Endothelial cell of umbilical vein (primary cell): Measurements from ENCODE around the gene BTBD19. TPM values are rescaled to one million over a fixed set of nuclear protein-coding genes. Genes with fewer than 3 reads are reported as not detected.
"Not testable (repeated sequence)": the region's sequence is repeated elsewhere in the genome, so short reads cannot be mapped to it uniquely, and the experiment has no call there.

ENCODE experiments used
- BruUV-seq: library from RNA; stranded (reverse); fragments of 400-500 nt; replicated peaks from 2 replicates; lab custom pipeline; 2021; lab: Mats Ljungman, UMichigan
- CTCF ChIA-PET: fragments of 300-600, 350-600 bp; sonication (Branson Sonifier 250); formaldehyde crosslinking; loops from one replicate; lab custom pipeline; 2021; ENCODE audit warnings: antibody characterized with exemption, inconsistent platforms; lab: Charles Lee
- POLR2A ChIA-PET: fragments of 300-600, 350-600 bp; sonication (Branson Sonifier 250); formaldehyde crosslinking; loops from one replicate; lab custom pipeline; 2021; ENCODE audit warnings: antibody characterized with exemption, inconsistent platforms; lab: Charles Lee
- DNase-seq: peaks from one replicate; pipeline ENCODE4 v3.0.0-alpha.2; 2011; ENCODE audit warnings: low read depth, low spot score
- FAIRE-seq: peaks from 2 replicates; lab custom pipeline; 2011; peaks lifted over from hg19 to GRCh38; lab: Jason Lieb, UNC
- H2AFZ ChIP-seq: 2 replicates; pipeline ENCODE4 v1.6.0; 2012; ENCODE audit warnings: low read depth, low read length, control low read depth, inconsistent platforms
- H3K27ac ChIP-seq: 2 replicates; pipeline ENCODE4 v1.5.1; 2011; ENCODE audit warnings: low read depth, mild to moderate bottlenecking, control low read depth, low read length, moderate library complexity; ENCODE audit not compliant: insufficient read depth
- H3K27me3 ChIP-seq, 2 experiments: 2 replicates each; pipeline versions ENCODE4 v1.6.0 to v1.6.1; 2011; ENCODE audit warnings: low read length in 2 of 2, mixed read lengths in 1 of 2; ENCODE audit not compliant: control insufficient read depth in 2 of 2, insufficient read depth in 2 of 2
- H3K36me3 ChIP-seq, 2 experiments: 2 replicates in 1 of 2; 3 replicates in 1 of 2; pipeline ENCODE4 v1.5.1; 2011; ENCODE audit warnings: low read length in 2 of 2, mild to moderate bottlenecking in 1 of 2, moderate library complexity in 1 of 2; ENCODE audit not compliant: control insufficient read depth in 2 of 2, insufficient read depth in 2 of 2; ENCODE audit errors: extremely low read depth in 1 of 2
- H3K4me1 ChIP-seq: 3 replicates; pipeline ENCODE4 v1.5.1; 2011; ENCODE audit warnings: mild to moderate bottlenecking, low read length; ENCODE audit not compliant: control insufficient read depth, insufficient read depth; ENCODE audit errors: extremely low read depth
- H3K4me2 ChIP-seq: 2 replicates; pipeline ENCODE4 v1.6.1; 2011; ENCODE audit warnings: low read length, control low read depth, mixed read lengths; ENCODE audit not compliant: insufficient read depth
- H3K4me3 ChIP-seq, 3 experiments: fragments of 200-600 bp in 1 of 3; sonication (generic), shearing (Covaris generic) in 1 of 3; replicated peaks in 1 of 3; 2 replicates each; pipeline ENCODE4 v1.5.1; 2011 to 2016; ENCODE audit warnings: control low read depth in 3 of 3, low read length in 3 of 3, mild to moderate bottlenecking in 2 of 3, inconsistent platforms in 1 of 3, low read depth in 1 of 3, moderate library complexity in 1 of 3; ENCODE audit not compliant: insufficient read depth in 1 of 3
- H3K79me2 ChIP-seq: 2 replicates; pipeline ENCODE4 v1.6.0; 2012; ENCODE audit warnings: low read length, inconsistent platforms; ENCODE audit not compliant: control insufficient read depth, insufficient read depth
- H3K9ac ChIP-seq: replicated peaks from 2 replicates; pipeline ENCODE3; 2011; ENCODE audit warnings: low read length, control low read depth; ENCODE audit not compliant: insufficient read depth; ENCODE audit errors: extremely low read depth
- H3K9me1 ChIP-seq: replicated peaks from 3 replicates; pipeline ENCODE4 v1.6.0; 2011; ENCODE audit warnings: mild to moderate bottlenecking, low read length; ENCODE audit not compliant: control insufficient read depth, insufficient read depth; ENCODE audit errors: extremely low read depth
- H3K9me3 ChIP-seq: replicated peaks from 2 replicates; pipeline ENCODE4 v1.5.1; 2012; ENCODE audit warnings: low read length, inconsistent platforms; ENCODE audit not compliant: control insufficient read depth, insufficient read depth
- H4K20me1 ChIP-seq: replicated peaks from 2 replicates; pipeline ENCODE3; 2011; ENCODE audit warnings: mild to moderate bottlenecking, low read length; ENCODE audit not compliant: control insufficient read depth, insufficient read depth; ENCODE audit errors: extremely low read depth
- EZH2 ChIP-seq: IDR thresholded peaks from 2 replicates; pipeline ENCODE4 v1.6.1; 2012; ENCODE audit warnings: borderline replicate concordance, low read depth, mild to moderate bottlenecking, moderate library complexity, low read length, inconsistent platforms; ENCODE audit not compliant: severe bottlenecking
- FOS ChIP-seq: IDR thresholded peaks from 2 replicates; pipeline ENCODE4 v1.6.1; 2011; ENCODE audit warnings: mild to moderate bottlenecking, low read length, moderate library complexity, borderline replicate concordance; ENCODE audit not compliant: insufficient read depth
- GATA2 ChIP-seq: IDR thresholded peaks from 2 replicates; pipeline ENCODE4 v1.7.0; 2011; ENCODE audit warnings: low read depth, mild to moderate bottlenecking, moderate library complexity, mixed read lengths, low read length; ENCODE audit not compliant: insufficient read length, insufficient read depth
- JUN ChIP-seq: IDR thresholded peaks from 2 replicates; pipeline ENCODE4 v1.6.1; 2011; ENCODE audit warnings: borderline replicate concordance, low read depth; ENCODE audit not compliant: insufficient read length, insufficient read depth
- MAX ChIP-seq: IDR thresholded peaks from 2 replicates; pipeline ENCODE4 v1.6.1; 2011; ENCODE audit not compliant: insufficient read depth, insufficient read length
- MYC ChIP-seq: IDR thresholded peaks from one replicate; pipeline ENCODE4 v1.6.1; 2011; ENCODE audit warnings: mild to moderate bottlenecking, low read depth, low read length
- POLR2A ChIP-seq: IDR thresholded peaks from 2 replicates; pipeline ENCODE4 v1.6.1; 2012; ENCODE audit warnings: low read depth, mild to moderate bottlenecking, control low read depth, low read length
- POLR2AphosphoS5 ChIP-seq: IDR thresholded peaks from 2 replicates; pipeline ENCODE4 v1.6.1; 2012; ENCODE audit warnings: low read depth, mild to moderate bottlenecking, control low read depth, low read length, moderate library complexity; ENCODE audit not compliant: insufficient read depth
- dilution Hi-C: fragments of 300-500 bp; cut with MboI; formaldehyde crosslinking; loops from one replicate; pipeline ENCODE4 v1.15.0; 2019; ENCODE audit warnings: low sequenced_read_pairs; ENCODE audit not compliant: extremely low pct_ligation_motif_present
- intact Hi-C: fragments of 100-400 bp; cut with micrococcal nuclease; formaldehyde crosslinking; loops from one replicate; pipeline ENCODE4 v1.10.0; 2022
- polyA plus RNA-seq, 4 experiments: library from polyadenylated mRNA; depleted of rRNA in 3 of 4; stranded (reverse) in 3 of 4; unstranded in 1 of 4; fragments of >200 nt; gene quantifications; 2 replicates each; pipeline versions ENCODE4 v1.2.1 to v1.2.3, GENCODE V29; 2011 to 2012; ENCODE audit warnings: missing spikeins in 1 of 4
- total RNA-seq: library from RNA; stranded (reverse); gene quantifications from 2 replicates; pipeline ENCODE4 v1.2.3, GENCODE V29; 2021
- TF ChIP-seq, protein P1 (sequence below), 2 donors: IDR thresholded peaks; 1 replicate in 1 of 2; 2 replicates in 1 of 2; pipeline ENCODE4 v1.5.1; 2011; ENCODE audit warnings: low read length in 2 of 2, mild to moderate bottlenecking in 2 of 2, moderate library complexity in 2 of 2, control low read depth in 1 of 2, inconsistent platforms in 1 of 2, low read depth in 1 of 2; ENCODE audit not compliant: insufficient read depth in 1 of 2; ENCODE audit errors: extremely low read depth in 1 of 2

Gene BTBD19
- total and polyA plus RNA-seq, 2 donors (not counting 3 experiments of a cell fraction or from before 2014, with no cell fraction given): 69.9 to 97.9 TPM

GRCh38 chr1:44812822-44813543 lies 4.7 kb downstream of the BTBD19 start:
- H3K9me3 ChIP-seq: no peaks in the 10 kb centered on the region
- no peaks in the 10 kb centered on the region for H3K9me1 ChIP-seq
- peaks cover 7 to 12% of the 10 kb centered on the region in 2 experiments for H3K36me3 ChIP-seq
- H3K4me1 ChIP-seq: peaks cover 50% of the 10 kb centered on the region
- H3K27ac ChIP-seq: no peak overlapping the region
- H3K4me3 ChIP-seq: no peak overlapping the region
- intact Hi-C loops: no loop called here
- no peak for FAIRE-seq
- H3K79me2 ChIP-seq: peaks cover 28% of the 10 kb centered on the region
- ChIA-PET CTCF (interaction anchor here (1.0 to 1.4 kb wide), 3 partner anchors 13 to 23 kb away, joined by 3 to 8 read pairs (median 4); partner anchors contain the start of gene PLK3), POLR2A (interaction anchor here (0.6 to 3.0 kb wide), 2 partner anchors 12 to 732 kb away, joined by 4 to 18 read pairs; partner anchors contain the start of gene PLK3)
- BruUV-seq: no TSS peak
- dilution Hi-C loops: no loop called here
- no peak overlapping the region for H2AFZ ChIP-seq
- H4K20me1 ChIP-seq: no peaks in the 10 kb centered on the region
- no peaks in the 10 kb centered on the region for H3K27me3 ChIP-seq
- no peak overlapping the region for H3K9ac ChIP-seq
- DNase-seq: no peak
- TF ChIP-seq POLR2AphosphoS5 (no peak), FOS (no peak), MYC (no peak), GATA2 (no peak), MAX (no peak), EZH2 (no peak), POLR2A (no peak), JUN (no peak)
- TF ChIP-seq, protein P1, sequence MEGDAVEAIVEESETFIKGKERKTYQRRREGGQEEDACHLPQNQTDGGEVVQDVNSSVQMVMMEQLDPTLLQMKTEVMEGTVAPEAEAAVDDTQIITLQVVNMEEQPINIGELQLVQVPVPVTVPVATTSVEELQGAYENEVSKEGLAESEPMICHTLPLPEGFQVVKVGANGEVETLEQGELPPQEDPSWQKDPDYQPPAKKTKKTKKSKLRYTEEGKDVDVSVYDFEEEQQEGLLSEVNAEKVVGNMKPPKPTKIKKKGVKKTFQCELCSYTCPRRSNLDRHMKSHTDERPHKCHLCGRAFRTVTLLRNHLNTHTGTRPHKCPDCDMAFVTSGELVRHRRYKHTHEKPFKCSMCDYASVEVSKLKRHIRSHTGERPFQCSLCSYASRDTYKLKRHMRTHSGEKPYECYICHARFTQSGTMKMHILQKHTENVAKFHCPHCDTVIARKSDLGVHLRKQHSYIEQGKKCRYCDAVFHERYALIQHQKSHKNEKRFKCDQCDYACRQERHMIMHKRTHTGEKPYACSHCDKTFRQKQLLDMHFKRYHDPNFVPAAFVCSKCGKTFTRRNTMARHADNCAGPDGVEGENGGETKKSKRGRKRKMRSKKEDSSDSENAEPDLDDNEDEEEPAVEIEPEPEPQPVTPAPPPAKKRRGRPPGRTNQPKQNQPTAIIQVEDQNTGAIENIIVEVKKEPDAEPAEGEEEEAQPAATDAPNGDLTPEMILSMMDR (IDR thresholded peaks at IDR 0.05; ENCODE audit: extremely low read depth in 1 of 2, insufficient read depth in 1 of 2, low read depth in 1 of 2, low read length in 2 of 2): no peak
- H3K4me2 ChIP-seq: no peak overlapping the region

GRCh38 chr1:44815926-44816325 lies 7.6 kb downstream of the BTBD19 start:
- H3K9ac ChIP-seq, H3K79me2 ChIP-seq, BruUV-seq, dilution Hi-C loops, H3K9me1 ChIP-seq, DNase-seq, H4K20me1 ChIP-seq, H3K27me3 ChIP-seq, H3K4me2 ChIP-seq, intact Hi-C loops, H3K27ac ChIP-seq, FAIRE-seq, H2AFZ ChIP-seq, H3K4me3 ChIP-seq, H3K9me3 ChIP-seq: not testable (repeated sequence)
- ChIA-PET POLR2A (interaction anchor here (0.9 kb wide), 1 partner anchor 16 kb away, joined by 3 read pairs; no protein-coding TSS in a partner anchor), CTCF (interaction anchor here (2.1 kb wide), 1 partner anchor 15 kb away, joined by 12 read pairs; the partner anchor contains the start of gene PLK3)
- H3K4me1 ChIP-seq: peaks cover 31% of the 10 kb centered on the region
- H3K36me3 ChIP-seq: peaks cover 7 to 12% of the 10 kb centered on the region in 2 experiments
